Breast epithelium (tissue), 3 donors: ENCODE results near the gene NEK6.

Source experiments
- POLR2A ChIP-seq: fragments of 450-650 bp; IDR thresholded peaks from one replicate; pipeline ENCODE4 v1.6.1; 2016; ENCODE audit warnings: antibody characterized with exemption, mild to moderate bottlenecking, moderate library complexity
- TF ChIP-seq, protein P1 (sequence below), 3 donors: fragments of 450-650 bp; IDR thresholded peaks; one replicate each; pipeline ENCODE4 v1.5.1; 2016 to 2017; ENCODE audit warnings: antibody characterized with exemption in 3 of 3, mild to moderate bottlenecking in 3 of 3, moderate library complexity in 3 of 3

- TF ChIP-seq, protein P1, sequence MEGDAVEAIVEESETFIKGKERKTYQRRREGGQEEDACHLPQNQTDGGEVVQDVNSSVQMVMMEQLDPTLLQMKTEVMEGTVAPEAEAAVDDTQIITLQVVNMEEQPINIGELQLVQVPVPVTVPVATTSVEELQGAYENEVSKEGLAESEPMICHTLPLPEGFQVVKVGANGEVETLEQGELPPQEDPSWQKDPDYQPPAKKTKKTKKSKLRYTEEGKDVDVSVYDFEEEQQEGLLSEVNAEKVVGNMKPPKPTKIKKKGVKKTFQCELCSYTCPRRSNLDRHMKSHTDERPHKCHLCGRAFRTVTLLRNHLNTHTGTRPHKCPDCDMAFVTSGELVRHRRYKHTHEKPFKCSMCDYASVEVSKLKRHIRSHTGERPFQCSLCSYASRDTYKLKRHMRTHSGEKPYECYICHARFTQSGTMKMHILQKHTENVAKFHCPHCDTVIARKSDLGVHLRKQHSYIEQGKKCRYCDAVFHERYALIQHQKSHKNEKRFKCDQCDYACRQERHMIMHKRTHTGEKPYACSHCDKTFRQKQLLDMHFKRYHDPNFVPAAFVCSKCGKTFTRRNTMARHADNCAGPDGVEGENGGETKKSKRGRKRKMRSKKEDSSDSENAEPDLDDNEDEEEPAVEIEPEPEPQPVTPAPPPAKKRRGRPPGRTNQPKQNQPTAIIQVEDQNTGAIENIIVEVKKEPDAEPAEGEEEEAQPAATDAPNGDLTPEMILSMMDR (IDR thresholded peaks at IDR 0.05), result no peak
- no peak for TF ChIP-seq POLR2A
Observed at GRCh38 chr9:124321416-124321815, 63.7 kb downstream of the NEK6 start.
